Activated T-helper 2 cell treated with anti-CD3 and anti-CD28 coated beads, Interferon-gamma antibody, Interleukin-2, Interleukin-4, amounts not matched to agents 10 μg/mL and 5 μg/mL and 100 μg/mL, durations not matched to agents 14 hours and 24 hours and 36 hours (primary cell): ENCODE data around the gene HOXD13. TPM values are rescaled to one million over a fixed set of nuclear protein-coding genes. Genes with fewer than 3 reads are reported as not detected.
A peak's percentile ranks its signal among the peaks of the same experiment; 100 is the strongest.

ENCODE experiments used
- DNase-seq: peaks from one replicate; pipeline ENCODE4 v3.0.0; 2021; ENCODE audit warnings: low spot score
- H3K27ac Mint-ChIP-seq: one replicate; pipeline ENCODE4 v1.8.0; 2021; ENCODE audit warnings: mixed read lengths
- H3K27me3 Mint-ChIP-seq: one replicate; pipeline ENCODE4 v1.8.0; 2021; ENCODE audit warnings: low read depth, mixed read lengths
- H3K36me3 Mint-ChIP-seq: one replicate; pipeline ENCODE4 v1.8.0; 2021; ENCODE audit warnings: low read depth, mixed read lengths
- H3K4me1 Mint-ChIP-seq: one replicate; pipeline ENCODE4 v1.8.0; 2021; ENCODE audit warnings: low read depth, mixed read lengths
- H3K4me3 Mint-ChIP-seq: one replicate; pipeline ENCODE4 v1.8.0; 2021; ENCODE audit warnings: low read depth, mild to moderate bottlenecking, moderate library complexity, mixed read lengths
- H3K9me3 Mint-ChIP-seq: one replicate; pipeline ENCODE4 v1.8.0; 2021; ENCODE audit warnings: mixed read lengths
- intact Hi-C: fragments of 100-400 bp; cut with micrococcal nuclease; formaldehyde crosslinking; loops from one replicate; pipeline ENCODE4 v1.15.1; 2023
- total RNA-seq: library from RNA; stranded (reverse); gene quantifications from 2 replicates; pipeline ENCODE4 v1.2.3, GENCODE V29; 2022

The HOXD13 gene
- total RNA-seq, 1 donor from 2014 or later = not detected

DNA sequence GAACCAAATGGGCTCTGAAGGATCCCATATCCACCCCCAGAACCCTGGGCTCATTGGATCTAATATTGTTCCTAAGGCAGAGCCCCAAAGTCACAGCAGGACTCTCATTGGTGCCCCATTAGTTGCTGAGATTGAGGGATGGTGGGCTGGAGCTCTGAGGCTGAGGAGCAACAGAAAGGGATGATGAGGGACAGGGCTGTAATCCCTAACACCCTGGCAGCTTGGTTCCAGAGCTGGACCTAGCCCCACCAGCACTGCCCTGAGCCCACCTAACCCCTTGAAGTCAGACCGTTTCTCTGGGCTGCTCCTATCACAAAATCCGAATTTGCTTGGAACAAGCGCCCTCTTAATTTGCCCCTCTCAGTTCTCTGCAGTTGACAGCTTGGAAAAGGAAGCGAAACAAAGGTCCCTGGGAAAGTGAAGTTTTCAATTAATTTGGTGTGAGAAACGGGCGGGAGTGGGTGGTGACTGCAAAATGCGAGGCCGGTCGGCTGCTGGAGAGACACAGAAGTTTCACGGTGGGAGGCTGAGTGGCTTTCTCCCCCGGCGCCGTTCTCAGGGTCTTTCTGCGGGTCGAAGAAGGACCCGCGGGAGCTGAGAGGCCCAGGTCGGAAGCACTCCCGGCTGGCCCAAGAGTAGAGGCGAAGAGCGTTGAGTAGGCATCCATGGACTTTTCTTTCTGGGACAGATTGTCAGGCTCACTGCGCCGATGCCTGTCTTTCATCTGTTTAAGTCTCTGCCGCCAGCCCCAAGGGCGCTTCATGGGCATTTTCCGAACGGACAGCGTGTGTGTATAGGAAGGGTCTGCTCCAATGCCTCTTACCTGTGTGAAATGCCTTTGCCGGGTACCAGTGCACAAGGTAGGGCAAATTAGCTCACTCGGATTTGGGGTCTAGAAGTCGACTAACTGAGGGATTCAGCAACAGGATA, 927 bp upstream of the HOXD13 start:
- no peak overlapping the region for H3K4me3 Mint-ChIP-seq
- H3K9me3 Mint-ChIP-seq = no peaks in the 10 kb centered on the region
- peaks cover 88% of the 10 kb centered on the region for H3K27me3 Mint-ChIP-seq
- intact Hi-C loops = no loop called here
- no peaks in the 10 kb centered on the region for H3K36me3 Mint-ChIP-seq
- DNase-seq = no peak
- peaks cover 12% of the 10 kb centered on the region for H3K4me1 Mint-ChIP-seq
- no peak overlapping the region for H3K27ac Mint-ChIP-seq

GRCh38 chr2:176093145-176093897, 800 bp downstream of the HOXD13 start:
- intact Hi-C loops = no loop called here
- H3K4me3 Mint-ChIP-seq = no peak overlapping the region
- H3K36me3 Mint-ChIP-seq = no peaks in the 10 kb centered on the region
- no peaks in the 10 kb centered on the region for H3K9me3 Mint-ChIP-seq
- no peak for DNase-seq
- peak overlapping the region; percentile 1 for H3K27ac Mint-ChIP-seq
- H3K4me1 Mint-ChIP-seq = peaks cover 20% of the 10 kb centered on the region
- H3K27me3 Mint-ChIP-seq = peaks cover 89% of the 10 kb centered on the region

GRCh38 chr2:176093898-176094249, 1.4 kb downstream of the HOXD13 start:
- peak overlapping the region; percentile 1 for H3K27ac Mint-ChIP-seq
- peaks cover 89% of the 10 kb centered on the region for H3K27me3 Mint-ChIP-seq
- no peak for DNase-seq
- H3K9me3 Mint-ChIP-seq = no peaks in the 10 kb centered on the region
- no peak overlapping the region for H3K4me3 Mint-ChIP-seq
- H3K36me3 Mint-ChIP-seq = no peaks in the 10 kb centered on the region
- H3K4me1 Mint-ChIP-seq = peaks cover 19% of the 10 kb centered on the region
- intact Hi-C loops = no loop called here

DNA sequence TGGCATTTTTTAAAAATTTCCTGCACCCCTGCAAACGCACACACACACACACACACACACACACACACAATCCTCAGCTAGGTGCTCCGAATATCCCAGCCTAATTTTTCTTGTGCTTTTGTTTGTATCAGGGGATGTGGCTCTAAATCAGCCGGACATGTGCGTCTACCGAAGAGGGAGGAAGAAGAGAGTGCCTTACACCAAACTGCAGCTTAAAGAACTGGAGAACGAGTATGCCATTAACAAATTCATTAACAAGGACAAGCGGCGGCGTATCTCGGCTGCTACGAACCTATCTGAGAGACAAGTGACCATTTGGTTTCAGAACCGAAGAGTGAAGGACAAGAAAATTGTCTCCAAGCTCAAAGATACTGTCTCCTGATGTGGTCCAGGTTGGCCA, 1.8 kb downstream of the HOXD13 start:
- no peak overlapping the region for H3K27ac Mint-ChIP-seq
- intact Hi-C loops = no loop called here
- DNase-seq = no peak
- no peaks in the 10 kb centered on the region for H3K9me3 Mint-ChIP-seq
- H3K4me3 Mint-ChIP-seq = no peak overlapping the region
- H3K27me3 Mint-ChIP-seq = peaks cover 89% of the 10 kb centered on the region
- peaks cover 19% of the 10 kb centered on the region for H3K4me1 Mint-ChIP-seq
- H3K36me3 Mint-ChIP-seq = no peaks in the 10 kb centered on the region

- peaks cover 86% of the 10 kb centered on the region for H3K27me3 Mint-ChIP-seq
- no peaks in the 10 kb centered on the region for H3K9me3 Mint-ChIP-seq
- H3K4me3 Mint-ChIP-seq = no peak overlapping the region
- H3K4me1 Mint-ChIP-seq = peaks cover 19% of the 10 kb centered on the region
- no peaks in the 10 kb centered on the region for H3K36me3 Mint-ChIP-seq
- DNase-seq = no peak
- H3K27ac Mint-ChIP-seq = no peak overlapping the region
- intact Hi-C loops = loop anchor here (5.0 kb wide), 1 partner anchor 37 kb away; no protein-coding TSS in a partner anchor
Observed at GRCh38 chr2:176095421-176095820, 2.9 kb downstream of the HOXD13 start.

DNA sequence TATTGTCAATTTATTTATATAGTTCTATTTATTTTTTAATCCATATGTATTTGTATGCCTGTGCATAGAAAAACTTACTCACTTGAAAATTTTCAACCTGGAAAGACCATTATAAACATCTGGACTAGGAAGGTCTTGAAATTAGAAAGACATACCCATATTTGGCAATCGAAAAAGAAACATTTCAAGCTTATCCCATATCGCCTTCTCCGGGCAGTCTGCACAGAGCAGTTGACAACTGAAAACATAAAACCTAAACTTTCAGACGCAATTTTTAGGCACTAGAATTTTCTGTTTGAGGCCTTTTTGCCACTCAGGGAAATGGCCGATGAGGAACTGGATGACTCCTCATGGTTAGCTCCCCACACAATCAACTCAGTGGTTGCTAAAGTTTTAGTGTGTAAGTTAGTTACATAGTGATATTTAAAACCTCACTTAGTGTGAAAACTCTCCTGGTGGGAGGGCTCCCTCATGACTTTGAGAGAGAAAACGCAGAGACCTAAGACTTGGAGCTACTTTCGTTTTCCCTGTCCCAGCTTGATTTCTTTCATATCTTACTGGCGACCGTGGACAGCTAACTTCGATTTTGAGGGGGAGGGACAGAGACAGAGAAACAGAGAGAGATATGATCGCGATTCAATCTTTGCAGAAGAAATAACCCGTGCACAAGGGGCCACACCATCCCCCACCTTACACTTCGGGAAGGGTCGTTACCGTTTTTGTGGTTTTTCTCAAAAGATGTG, 3.9 kb downstream of the HOXD13 start:
- H3K36me3 Mint-ChIP-seq = no peaks in the 10 kb centered on the region
- H3K27me3 Mint-ChIP-seq = peaks cover 86% of the 10 kb centered on the region
- intact Hi-C loops = loop anchor here (2.0 to 5.0 kb wide), 4 partner anchors 14 to 730 kb away; partner anchors contain the start of gene EVX2
- DNase-seq = no peak
- H3K27ac Mint-ChIP-seq = no peak overlapping the region
- no peaks in the 10 kb centered on the region for H3K9me3 Mint-ChIP-seq
- H3K4me3 Mint-ChIP-seq = peak overlapping the region; percentile 54
- peaks cover 19% of the 10 kb centered on the region for H3K4me1 Mint-ChIP-seq

DNA sequence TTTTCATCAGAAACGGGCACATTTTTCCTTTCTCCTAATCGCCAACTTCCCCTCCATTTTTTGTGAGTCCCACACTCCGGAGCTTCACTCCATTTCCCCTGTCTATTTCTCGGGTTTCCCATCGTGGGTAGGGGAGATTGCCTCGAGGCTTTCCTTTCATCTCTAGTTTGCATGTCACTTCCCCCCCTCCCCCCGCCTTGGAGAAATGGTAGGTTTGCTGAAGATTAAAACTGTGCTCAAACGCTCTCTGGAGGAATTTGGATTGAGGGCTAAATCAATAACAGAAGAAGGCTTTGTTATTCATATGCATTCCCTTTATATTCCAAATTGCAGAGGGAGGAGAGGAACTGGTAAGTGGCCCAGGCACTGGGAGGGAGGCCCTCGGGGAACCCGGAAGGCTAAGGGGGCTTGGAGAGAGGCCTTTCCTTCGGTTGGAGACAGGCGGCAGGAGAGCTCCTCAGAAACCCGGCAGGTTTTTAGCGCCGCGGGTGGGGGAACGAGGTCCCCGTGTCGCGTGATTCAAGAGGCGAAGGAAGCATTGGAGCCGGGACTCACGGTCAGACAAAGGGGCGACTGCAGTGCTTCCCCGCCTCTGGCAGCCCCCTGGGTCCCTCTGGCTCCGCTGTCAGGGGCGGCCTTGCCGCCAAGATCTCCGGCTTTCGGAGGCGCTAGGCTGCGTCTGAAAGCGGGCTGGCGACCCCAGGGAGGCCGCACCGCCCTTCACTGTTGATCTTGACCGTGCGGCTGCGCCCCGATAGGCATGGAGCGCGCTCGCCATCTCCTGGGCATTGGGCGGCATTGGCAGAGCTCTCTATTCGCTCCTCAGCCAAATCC, 4.7 kb downstream of the HOXD13 start:
- intact Hi-C loops = loop anchor here (1.0 to 5.0 kb wide), 5 partner anchors 14 to 730 kb away; partner anchors contain the start of gene EVX2
- peak overlapping the region; percentile 45 for H3K4me3 Mint-ChIP-seq
- no peak overlapping the region for H3K27ac Mint-ChIP-seq
- H3K36me3 Mint-ChIP-seq = no peaks in the 10 kb centered on the region
- no peak for DNase-seq
- peaks cover 15% of the 10 kb centered on the region for H3K4me1 Mint-ChIP-seq
- H3K27me3 Mint-ChIP-seq = peaks cover 86% of the 10 kb centered on the region
- H3K9me3 Mint-ChIP-seq = no peaks in the 10 kb centered on the region

DNA sequence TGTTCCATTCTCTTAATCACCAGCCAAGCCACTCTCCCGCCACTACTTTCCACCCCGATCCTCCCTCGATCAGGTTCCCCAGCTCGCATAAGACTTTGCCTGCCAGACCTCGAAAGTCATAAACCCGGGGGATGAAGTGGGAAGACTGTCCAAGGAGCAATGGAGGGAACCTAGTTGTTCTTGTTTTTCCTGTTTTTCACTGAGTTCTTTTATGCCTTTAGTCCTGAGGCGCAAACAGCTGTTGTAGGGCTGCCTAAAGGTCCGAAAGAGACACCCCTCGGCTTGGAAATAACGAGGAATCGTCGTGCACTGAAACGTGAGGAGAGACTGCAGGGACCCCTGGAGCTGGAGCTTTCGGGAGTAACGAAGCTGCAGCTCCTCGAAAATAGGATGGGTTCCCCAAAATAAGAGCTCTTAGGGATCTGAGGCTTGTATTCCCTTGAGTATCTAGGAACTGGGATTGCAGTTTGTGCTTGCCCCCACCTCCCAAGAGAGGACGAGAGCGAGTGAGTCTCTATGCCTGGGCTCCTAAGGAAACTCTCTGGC, 5.4 kb downstream of the HOXD13 start:
- Mint-ChIP-seq H3K27ac (no peak overlapping the region), H3K9me3 (no peaks in the 10 kb centered on the region), H3K36me3 (no peaks in the 10 kb centered on the region), H3K4me1 (peaks cover 15% of the 10 kb centered on the region), H3K27me3 (peaks cover 92% of the 10 kb centered on the region), H3K4me3 (no peak overlapping the region)
- intact Hi-C loops = loop anchor here (1.0 to 5.0 kb wide), 5 partner anchors 13 to 731 kb away; partner anchors contain the start of gene EVX2
- DNase-seq = no peak

DNA sequence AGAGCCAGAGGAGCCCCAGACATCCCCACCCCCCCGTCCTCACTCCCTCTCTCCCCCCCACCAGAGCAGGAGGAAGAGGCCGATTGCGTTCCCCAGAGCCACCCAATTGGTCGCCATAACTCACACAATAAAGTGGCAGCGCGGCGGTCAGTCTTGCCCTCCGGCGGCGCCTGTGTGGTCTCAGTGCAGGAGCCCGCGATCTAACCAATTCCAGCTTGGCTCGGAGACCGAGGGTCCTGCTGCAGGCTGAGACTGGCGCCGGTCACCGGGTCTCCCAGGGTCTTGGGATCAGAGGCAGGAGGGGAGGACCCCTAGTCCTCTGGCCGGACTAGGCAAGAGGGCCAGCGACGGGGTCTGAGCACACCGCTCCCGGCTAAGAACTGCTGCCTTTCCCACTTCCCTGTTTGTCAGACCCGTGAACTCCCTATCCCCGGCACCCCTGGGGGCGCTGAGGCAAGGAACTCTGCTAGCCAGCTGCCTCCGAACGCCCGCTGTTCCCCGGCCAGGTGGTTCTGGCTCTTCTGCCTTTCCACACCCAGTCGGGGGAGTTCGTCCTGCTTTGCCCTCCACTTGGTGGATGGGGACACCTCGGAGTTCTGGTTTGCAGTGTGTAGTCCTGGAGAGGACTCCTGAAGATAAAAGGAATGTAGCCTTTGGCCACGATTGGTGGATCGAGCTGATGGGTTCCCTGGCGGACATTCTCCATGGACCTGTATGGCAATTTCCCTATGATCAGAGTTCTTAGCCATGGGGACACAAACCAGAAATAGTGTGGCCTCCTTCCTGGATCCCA, 6.0 kb downstream of the HOXD13 start:
- no peak overlapping the region for H3K27ac Mint-ChIP-seq
- intact Hi-C loops = loop anchor here (5.0 kb wide), 1 partner anchor 34 kb away; no protein-coding TSS in a partner anchor
- no peaks in the 10 kb centered on the region for H3K9me3 Mint-ChIP-seq
- no peak for DNase-seq
- H3K4me1 Mint-ChIP-seq = peaks cover 15% of the 10 kb centered on the region
- no peak overlapping the region for H3K4me3 Mint-ChIP-seq
- H3K27me3 Mint-ChIP-seq = peaks cover 93% of the 10 kb centered on the region
- H3K36me3 Mint-ChIP-seq = no peaks in the 10 kb centered on the region

GRCh38 chr2:176099159-176099727, 6.7 kb downstream of the HOXD13 start:
- H3K27me3 Mint-ChIP-seq = peaks cover 92% of the 10 kb centered on the region
- H3K4me3 Mint-ChIP-seq = no peak overlapping the region
- DNase-seq = no peak
- intact Hi-C loops = loop anchor here (5.0 kb wide), 1 partner anchor 33 kb away; no protein-coding TSS in a partner anchor
- H3K9me3 Mint-ChIP-seq = no peaks in the 10 kb centered on the region
- peaks cover 13% of the 10 kb centered on the region for H3K4me1 Mint-ChIP-seq
- no peaks in the 10 kb centered on the region for H3K36me3 Mint-ChIP-seq
- no peak overlapping the region for H3K27ac Mint-ChIP-seq
